Ovary (tissue), 9 donors: ENCODE data around the gene GOLGA5. TPM values are rescaled to one million over a fixed set of nuclear protein-coding genes. Genes with fewer than 3 reads are reported as not detected.

ENCODE experiments used
- DNase-seq, 5 donors: peaks; one replicate each; pipeline ENCODE4 v3.0.0-alpha.2; 2019 to 2020
- H3K27ac ChIP-seq, 2 donors: fragments of 200-600 bp; one replicate each; pipeline versions ENCODE4 v1.5.1 to v1.8.0; 2019 to 2022
- H3K27me3 ChIP-seq: fragments of 200-600 bp; one replicate; pipeline ENCODE4 v1.8.0; 2022
- H3K36me3 ChIP-seq: fragments of 200-600 bp; sonication (generic); one replicate; pipeline ENCODE4 v1.5.1; 2019
- H3K4me1 ChIP-seq: one replicate; pipeline ENCODE4 v1.8.1; 2013; ENCODE audit warnings: mild to moderate bottlenecking, moderate library complexity; ENCODE audit not compliant: insufficient read depth
- H3K4me3 ChIP-seq: fragments of 200-600 bp; sonication (generic); one replicate; pipeline ENCODE4 v1.5.1; 2017
- H3K9me3 ChIP-seq, 2 donors: fragments of 200-600 bp in 1 of 2; sonication (generic) in 1 of 2; one replicate each; pipeline versions ENCODE4 v1.5.1 to v1.8.1; 2013 to 2019; ENCODE audit warnings: mild to moderate bottlenecking in 1 of 2, moderate library complexity in 1 of 2
- CTCF ChIP-seq, 3 donors: fragments of 450-650 bp in 2 of 3; fragments of 200-600 bp in 1 of 3; IDR thresholded peaks; one replicate each; pipeline versions ENCODE4 v1.5.1 to v1.8.0; 2016 to 2022; ENCODE audit warnings: antibody characterized with exemption in 3 of 3, mild to moderate bottlenecking in 1 of 3
- EP300 ChIP-seq: sonication (generic); formaldehyde crosslinking; IDR thresholded peaks from one replicate; pipeline ENCODE4 v1.6.1; 2017; ENCODE audit warnings: antibody characterized with exemption
- POLR2A ChIP-seq: fragments of 450-650 bp; IDR thresholded peaks from one replicate; pipeline ENCODE4 v1.6.1; 2017; ENCODE audit warnings: antibody characterized with exemption, mild to moderate bottlenecking, moderate library complexity
- WGBS, 3 donors: extraction: QIAGEN DNeasy Blood & Tissue Kit in 1 of 3; methylation state at CpG; one replicate each; pipeline versions ENCODE4 v1.1.5 to v1.1.7; 2013 to 2017; 5-methylcytosine and 5-hydroxymethylcytosine counted together
- intact Hi-C, 4 donors: fragments of 100-400 bp; cut with DNase I; formaldehyde crosslinking; loops; one replicate each; pipeline versions ENCODE4 v1.11.0 to v1.15.1; 2022 to 2023
- polyA plus RNA-seq, 2 donors: library from polyadenylated mRNA; stranded (reverse); fragments of 200-250 nt in 1 of 2; fragments of 350-450 nt in 1 of 2; fragmentation: Illumina TruSeq in 1 of 2; extraction: RNeasy Lipid Tissue Mini Kit (QIAGEN cat#74804) in 1 of 2; gene quantifications; one replicate each; pipeline ENCODE4 v1.2.3, GENCODE V29; 2013 to 2014
- total RNA-seq, 7 donors: library from RNA; depleted of rRNA in 2 of 7; stranded (reverse); fragments of >200 nt in 2 of 7; fragmentation: NEBNext Ultra II Directional in 3 of 7; extraction: Animal tissue kit (Norgen Biotek cat#: 25700) in 3 of 7; gene quantifications; one replicate each; pipeline versions ENCODE4 v1.1.0 to v1.2.4, GENCODE V29; 2016 to 2023
- donor health status: DM: no; HTN: no; CAD: no; lungs with moderate emphysema.
- donor health status: DM: no; HTN: no; CAD: no.
- donor health status: Bipolar disorder and iron deficiency.
- donor health status: DM: yes; HTN: yes; CAD: no.
- donor health status: DM: no; HTN: no; CAD: no.
- donor health status: DM: yes; HTN: yes; CAD: no.

GOLGA5 gene
- total and polyA plus RNA-seq, 9 donors: 19.6 to 31.2 (median 25.9) TPM

DNA sequence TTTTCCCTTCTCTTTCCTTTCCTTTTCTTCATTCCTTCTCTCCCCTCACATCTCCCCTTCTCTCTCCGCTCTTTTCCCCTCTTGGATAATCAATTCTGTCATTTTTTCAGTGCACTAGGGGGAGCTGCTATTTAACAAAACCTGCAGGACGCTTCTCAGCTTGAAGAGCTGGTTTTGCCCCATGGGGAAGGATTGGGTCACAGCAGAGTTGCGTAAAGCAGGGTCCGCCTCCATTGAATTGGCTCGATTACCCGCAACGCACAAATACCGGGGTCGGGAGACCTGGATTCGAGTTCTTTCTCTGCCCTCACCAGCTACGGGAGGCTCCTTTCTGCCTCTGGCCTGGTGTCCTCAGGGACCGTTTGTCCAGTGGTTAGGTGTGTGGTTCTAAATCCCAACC is 86.7 kb downstream of the GOLGA5 start:
- Histone ChIP-seq H3K4me3 (no peak overlapping the region), H3K27ac (no peak overlapping the region), H3K4me1 (peaks cover 6% of the 10 kb centered on the region), H3K36me3 (no peaks in the 10 kb centered on the region), H3K9me3 (no peaks in the 10 kb centered on the region), H3K27me3 (no peaks in the 10 kb centered on the region)
- intact Hi-C loops: no loop called here
- DNase-seq: no peak
- 43 to 54% (median 54%) methylated on average over 12 of the region's 12 CpGs for WGBS, 3 donors
- no peak for TF ChIP-seq POLR2A
- no peak for TF ChIP-seq CTCF (IDR thresholded peaks at IDR 0.05)
- TF ChIP-seq EP300: no peak

GRCh38 chr14:92883066-92883465 is 89.0 kb downstream of the GOLGA5 start:
- no peaks in the 10 kb centered on the region for H3K36me3 ChIP-seq
- WGBS, 3 donors: 92 to 93% (median 92%) methylated on average over 5 of the region's 5 CpGs
- H3K4me3 ChIP-seq: no peak overlapping the region
- intact Hi-C loops: no loop called here
- H3K4me1 ChIP-seq: peaks cover 2% of the 10 kb centered on the region
- no peak for DNase-seq
- H3K27me3 ChIP-seq: no peaks in the 10 kb centered on the region
- no peak overlapping the region for H3K27ac ChIP-seq
- H3K9me3 ChIP-seq: no peaks in the 10 kb centered on the region
- no peak for TF ChIP-seq EP300
- TF ChIP-seq POLR2A: no peak
- no peak for TF ChIP-seq CTCF (IDR thresholded peaks at IDR 0.05)

DNA sequence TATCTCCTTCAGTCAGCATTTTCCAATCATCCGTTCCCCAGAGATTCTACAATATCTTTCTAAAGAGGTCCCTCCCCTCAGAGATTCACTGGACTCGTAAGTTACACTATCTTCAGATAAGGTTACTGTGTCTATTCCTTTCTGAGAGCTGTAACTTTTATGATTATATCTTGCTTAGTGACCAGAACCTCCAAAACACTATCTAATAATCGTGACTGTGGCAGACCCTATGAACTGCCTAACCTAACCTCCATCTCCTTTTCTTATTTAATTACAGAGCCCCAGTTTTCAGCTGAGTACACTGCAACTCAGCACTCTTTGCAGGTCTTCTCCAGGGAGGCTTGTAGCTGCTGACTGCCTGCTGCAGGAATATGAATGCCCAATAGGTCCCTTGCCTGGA is 90.3 kb downstream of the GOLGA5 start:
- no peaks in the 10 kb centered on the region for H3K36me3 ChIP-seq
- no peaks in the 10 kb centered on the region for H3K9me3 ChIP-seq
- no peaks in the 10 kb centered on the region for H3K27me3 ChIP-seq
- H3K4me3 ChIP-seq: no peak overlapping the region
- WGBS, 3 donors: 12 to 17% (median 14%) methylated on average over 3 of the region's 3 CpGs
- no peak overlapping the region for H3K27ac ChIP-seq
- DNase-seq: no peak
- H3K4me1 ChIP-seq: no peaks in the 10 kb centered on the region
- intact Hi-C loops: no loop called here
- no peak for TF ChIP-seq CTCF (IDR thresholded peaks at IDR 0.05)
- no peak for TF ChIP-seq POLR2A
- no peak for TF ChIP-seq EP300

DNA sequence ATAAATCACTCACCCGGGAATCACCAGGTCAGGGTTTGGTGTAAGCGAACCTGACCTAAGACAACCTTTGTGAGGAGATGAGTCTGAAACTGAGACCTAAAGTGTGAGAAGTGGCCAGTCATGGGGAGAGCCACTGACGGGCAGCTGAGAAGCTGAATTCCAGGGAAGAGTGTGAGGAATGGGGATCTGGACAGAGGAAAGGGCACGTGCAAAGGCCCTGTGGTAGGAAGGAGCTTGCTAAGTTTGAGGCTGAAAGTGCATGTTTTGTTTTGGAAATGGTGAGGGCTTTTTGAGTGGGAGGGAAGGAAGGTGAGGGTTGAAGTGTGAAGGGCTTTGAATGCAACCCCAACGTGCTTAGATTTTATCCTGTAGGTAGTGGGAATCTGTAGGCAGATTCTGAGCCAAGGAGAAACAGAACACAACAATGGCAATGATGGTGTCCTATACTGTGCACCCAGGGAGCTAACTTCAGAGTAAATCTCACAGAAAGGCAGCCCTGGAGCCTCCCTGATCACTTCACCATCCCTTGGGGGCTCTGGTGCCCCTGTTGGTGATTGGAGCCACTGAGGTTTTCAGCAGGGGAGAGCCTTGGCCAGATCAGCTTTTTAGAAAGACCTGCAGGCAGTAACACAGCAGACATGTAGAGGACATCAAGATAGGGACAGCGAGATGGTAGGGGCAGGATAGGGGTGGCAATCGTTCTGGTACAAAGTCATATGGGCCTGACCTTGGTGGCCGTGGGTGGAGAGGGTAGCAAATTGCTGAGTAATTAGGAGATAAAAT is 91.4 kb downstream of the GOLGA5 start:
- WGBS, 3 donors: 59 to 68% (median 60%) methylated on average over 8 of the region's 8 CpGs
- TF ChIP-seq POLR2A (no peak), EP300 (no peak), CTCF (IDR thresholded peaks at IDR 0.05) (no peak)
- no peak overlapping the region for H3K27ac ChIP-seq
- H3K36me3 ChIP-seq: no peaks in the 10 kb centered on the region
- intact Hi-C loops: no loop called here
- no peaks in the 10 kb centered on the region for H3K4me1 ChIP-seq
- H3K9me3 ChIP-seq: no peaks in the 10 kb centered on the region
- DNase-seq: no peak
- no peaks in the 10 kb centered on the region for H3K27me3 ChIP-seq
- no peak overlapping the region for H3K4me3 ChIP-seq
